Right cardiac atrium (tissue), 5 donors: Measurements from ENCODE around the gene GOLT1A. TPM values are rescaled to one million over a fixed set of nuclear protein-coding genes. Genes with fewer than 3 reads are reported as not detected.
A peak's percentile ranks its signal among the peaks of the same experiment; 100 is the strongest.

Experiments
- ATAC-seq, 2 donors: fragments of 200-7000 bp; cut with Tn5 transposase; one replicate each; pipeline versions ENCODE4 v1.8.0 to v1.9.1; 2020; ENCODE audit warnings: moderate library complexity in 2 of 2, mild to moderate bottlenecking in 1 of 2
- DNase-seq, 3 donors: peaks; one replicate each; pipeline ENCODE4 v3.0.0-alpha.2; 2020
- H3K27ac ChIP-seq: one replicate; pipeline ENCODE4 v1.5.1; 2013; ENCODE audit warnings: mild to moderate bottlenecking, low read length, control low read depth, moderate library complexity
- H3K27me3 ChIP-seq: one replicate; pipeline ENCODE4 v1.6.1; 2013; ENCODE audit not compliant: control insufficient read depth, insufficient read depth
- H3K4me1 ChIP-seq: one replicate; pipeline ENCODE4 v1.6.1; 2013; ENCODE audit warnings: low read length; ENCODE audit not compliant: control insufficient read depth, insufficient read depth
- H3K4me3 ChIP-seq: one replicate; pipeline ENCODE4 v1.5.1; 2013; ENCODE audit warnings: low read length, control low read depth
- H3K9me3 ChIP-seq: one replicate; pipeline ENCODE4 v1.6.1; 2013; ENCODE audit warnings: low read length; ENCODE audit not compliant: control insufficient read depth
- WGBS: extraction: QIAGEN DNeasy Blood & Tissue Kit; methylation state at CpG from one replicate; pipeline ENCODE4 v1.1.7; 2013; 5-methylcytosine and 5-hydroxymethylcytosine counted together
- intact Hi-C, 4 donors: fragments of 100-400 bp; cut with DNase I; formaldehyde crosslinking; loops; one replicate each; pipeline versions ENCODE4 v1.11.0 to v1.14.0; 2022 to 2023
- polyA plus RNA-seq: library from polyadenylated mRNA; stranded (reverse); fragments of 200-250 nt; gene quantifications from one replicate; pipeline ENCODE4 v1.2.3, GENCODE V29; 2013
- total RNA-seq, 4 donors: library from RNA; stranded (reverse); fragmentation: NEBNext Ultra II Directional; extraction: Animal tissue kit (Norgen Biotek cat#: 25700); gene quantifications; one replicate each; pipeline ENCODE4 v1.2.1, GENCODE V29; 2021
- donor health status: healthy with polysubstance abuse.
- donor health status: DM: no; HTN: yes; CAD: no.
- donor health status: DM: no; HTN: no; CAD: no.
- donor health status: DM: no; HTN: yes; CAD: no; lungs with severe emphysema.
- donor health status: DM: yes; HTN: yes; CAD: no.

The GOLT1A gene
- total and polyA plus RNA-seq, 5 donors: not detected

DNA sequence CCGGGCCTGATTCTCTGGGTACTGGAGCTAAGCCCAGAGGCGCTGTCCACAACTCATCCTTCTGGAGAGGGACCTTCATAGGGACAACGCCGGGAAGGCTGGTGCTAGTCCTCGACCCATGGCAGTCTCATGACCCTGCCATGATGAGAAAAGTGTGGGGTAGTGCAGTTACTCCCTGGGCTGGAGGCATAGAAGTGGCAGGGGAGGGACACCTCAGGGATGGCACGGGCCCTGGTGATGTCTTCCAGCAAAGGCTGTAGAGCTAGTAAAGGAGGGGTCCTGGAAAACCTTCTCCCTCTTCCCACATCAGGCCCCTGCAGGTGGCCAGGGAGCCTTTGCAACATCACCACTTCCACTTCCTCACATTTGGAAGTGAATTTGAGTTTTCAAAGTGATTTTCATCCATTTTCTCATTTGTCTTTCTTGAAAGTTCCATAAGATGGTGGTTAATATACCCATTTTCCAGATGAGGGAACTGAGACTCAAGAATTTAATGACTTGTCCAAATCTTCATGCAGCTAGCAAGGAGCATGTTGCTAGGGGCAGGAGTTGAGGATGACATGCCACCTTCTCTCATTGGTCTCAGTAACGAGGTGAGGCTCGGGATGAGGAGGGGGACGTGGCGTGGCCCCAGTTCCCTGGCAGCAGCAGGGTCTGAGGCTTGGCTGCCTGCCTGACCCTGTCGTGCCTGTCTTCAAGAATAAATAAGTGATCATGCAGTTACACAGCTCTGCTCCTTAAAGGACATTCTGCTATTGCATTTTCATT is 3.3 kb upstream of the GOLT1A start:
- Histone ChIP-seq H3K27ac (no peak overlapping the region), H3K27me3 (no peaks in the 10 kb centered on the region), H3K9me3 (no peaks in the 10 kb centered on the region), H3K4me3 (no peak overlapping the region), H3K4me1 (no peaks in the 10 kb centered on the region)
- ATAC-seq (no peak), DNase-seq (no peak)
- 83% methylated on average over 11 of the region's 11 CpGs for WGBS
- intact Hi-C loops: loop anchor here in 1 of 4 donors (5.0 kb wide), 1 partner anchor 145 kb away; no protein-coding TSS in a partner anchor

GRCh38 chr1:204216236-204216635 is 2.4 kb upstream of the GOLT1A start:
- intact Hi-C loops: loop anchor here in 1 of 4 donors (5.0 kb wide), 1 partner anchor 146 kb away; no protein-coding TSS in a partner anchor
- Histone ChIP-seq H3K9me3 (no peaks in the 10 kb centered on the region), H3K4me3 (no peak overlapping the region), H3K27ac (no peak overlapping the region), H3K4me1 (no peaks in the 10 kb centered on the region), H3K27me3 (no peaks in the 10 kb centered on the region)
- DNase-seq (no peak), ATAC-seq (no peak)
- 85% methylated on average over 4 of the region's 4 CpGs for WGBS

DNA sequence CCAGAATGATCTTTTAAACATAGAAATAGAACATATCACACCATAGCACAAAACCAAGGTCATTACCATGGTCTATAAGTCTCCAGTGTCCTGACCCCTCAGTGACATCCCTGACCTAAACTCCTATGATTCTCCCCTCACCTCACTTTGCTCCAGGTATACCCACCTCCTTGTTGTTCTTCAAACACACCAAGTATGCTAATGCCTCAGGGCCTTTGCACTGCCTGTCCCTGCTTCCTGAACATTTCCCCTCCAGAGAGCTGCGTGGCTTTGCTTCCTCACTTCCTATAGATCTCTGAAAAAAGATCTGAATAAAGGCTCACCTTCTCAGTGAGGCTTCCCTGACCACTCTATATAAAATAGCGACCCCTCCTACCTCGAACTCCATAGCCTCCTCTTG is 1.1 kb downstream of the GOLT1A start:
- Histone ChIP-seq H3K9me3 (no peaks in the 10 kb centered on the region), H3K4me3 (no peak overlapping the region), H3K27me3 (no peaks in the 10 kb centered on the region), H3K27ac (no peak overlapping the region), H3K4me1 (no peaks in the 10 kb centered on the region)
- DNase-seq (no peak), ATAC-seq (no peak)
- WGBS: 91% methylated on average over 3 of the region's 3 CpGs
- intact Hi-C loops: no loop called here

GRCh38 chr1:204211046-204211445 is 2.7 kb downstream of the GOLT1A start:
- H3K9me3 ChIP-seq: no peaks in the 10 kb centered on the region
- H3K4me3 ChIP-seq: no peak overlapping the region
- ATAC-seq (no peak), DNase-seq (no peak)
- no peaks in the 10 kb centered on the region for H3K4me1 ChIP-seq
- H3K27me3 ChIP-seq: no peaks in the 10 kb centered on the region
- intact Hi-C loops: loop anchor here in 1 of 4 donors (2.0 kb wide), 1 partner anchor 156 kb away; no protein-coding TSS in a partner anchor
- H3K27ac ChIP-seq: no peak overlapping the region
- WGBS: 82% methylated on average over 7 of the region's 7 CpGs

GRCh38 chr1:204207136-204207616 is 6.6 kb downstream of the GOLT1A start:
- H3K4me3 ChIP-seq: no peak overlapping the region
- intact Hi-C loops: loop anchor here in 3 of 4 donors (5.0 kb wide), 1 partner anchor 45 kb away; no protein-coding TSS in a partner anchor
- H3K27me3 ChIP-seq: no peaks in the 10 kb centered on the region
- peak; percentile 87 to 89 for ATAC-seq
- H3K9me3 ChIP-seq: no peaks in the 10 kb centered on the region
- peak; percentile 63 to 88 (median 87) for DNase-seq
- H3K4me1 ChIP-seq: no peaks in the 10 kb centered on the region
- no peak overlapping the region for H3K27ac ChIP-seq
- 19% methylated on average over 13 of the region's 13 CpGs for WGBS

DNA sequence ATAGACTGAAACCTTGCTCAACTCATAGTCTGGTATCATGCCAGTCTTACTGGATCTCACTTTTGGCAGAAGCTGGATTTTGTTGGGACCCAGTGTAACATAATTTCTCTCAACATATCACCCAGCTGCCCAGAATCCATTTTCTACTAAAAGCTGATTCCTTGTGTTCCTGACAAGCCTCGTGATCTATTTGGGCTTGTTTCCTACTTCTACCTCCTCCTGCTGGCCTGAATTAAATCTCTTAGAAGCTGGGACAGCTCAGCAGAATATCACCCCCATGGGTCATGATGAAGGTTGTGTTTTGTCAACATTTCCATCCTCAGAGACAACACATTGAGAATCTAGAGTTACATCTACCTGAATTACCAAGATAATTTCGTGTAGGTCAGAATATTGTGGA is 7.7 kb downstream of the GOLT1A start:
- 49% methylated on average over 2 of the region's 2 CpGs for WGBS
- ATAC-seq: no peak
- Histone ChIP-seq H3K4me3 (no peak overlapping the region), H3K4me1 (no peaks in the 10 kb centered on the region), H3K27ac (no peak overlapping the region), H3K27me3 (no peaks in the 10 kb centered on the region), H3K9me3 (no peaks in the 10 kb centered on the region)
- intact Hi-C loops: loop anchor here in 3 of 4 donors (5.0 kb wide), 1 partner anchor 44 kb away; no protein-coding TSS in a partner anchor
- no peak for DNase-seq

GRCh38 chr1:204205486-204205885 is 8.3 kb downstream of the GOLT1A start:
- H3K4me3 ChIP-seq: no peak overlapping the region
- H3K4me1 ChIP-seq: no peaks in the 10 kb centered on the region
- no peaks in the 10 kb centered on the region for H3K9me3 ChIP-seq
- intact Hi-C loops: loop anchor here in 3 of 4 donors (5.0 kb wide), 1 partner anchor 43 kb away; no protein-coding TSS in a partner anchor
- DNase-seq (no peak), ATAC-seq (no peak)
- H3K27ac ChIP-seq: no peak overlapping the region
- no peaks in the 10 kb centered on the region for H3K27me3 ChIP-seq

DNA sequence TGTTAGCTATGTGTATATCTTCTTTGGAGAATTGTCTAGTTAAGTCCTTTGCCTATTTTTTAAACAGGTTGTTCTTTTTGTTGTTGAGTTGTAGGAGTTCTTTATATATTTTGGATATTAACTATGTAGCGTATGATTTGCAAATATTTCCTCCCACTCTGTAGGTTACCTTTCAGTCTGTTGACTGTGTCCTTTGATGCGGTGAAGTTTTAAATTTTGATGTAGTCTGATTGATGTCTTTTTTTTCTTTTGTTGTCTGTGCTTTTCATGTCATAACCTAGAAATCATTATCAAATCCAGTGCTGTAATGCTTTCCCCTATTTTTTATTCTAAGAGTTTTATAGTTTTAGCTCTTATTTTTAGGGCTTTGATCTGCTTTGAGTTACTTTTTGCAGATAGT is 8.8 kb downstream of the GOLT1A start:
- H3K9me3 ChIP-seq: no peaks in the 10 kb centered on the region
- DNase-seq (no peak), ATAC-seq (no peak)
- H3K4me3 ChIP-seq: no peak overlapping the region
- H3K4me1 ChIP-seq: no peaks in the 10 kb centered on the region
- intact Hi-C loops: loop anchor here in 3 of 4 donors (5.0 kb wide), 1 partner anchor 43 kb away; no protein-coding TSS in a partner anchor
- 95% methylated on average over 2 of the region's 2 CpGs for WGBS
- H3K27ac ChIP-seq: no peak overlapping the region
- no peaks in the 10 kb centered on the region for H3K27me3 ChIP-seq

DNA sequence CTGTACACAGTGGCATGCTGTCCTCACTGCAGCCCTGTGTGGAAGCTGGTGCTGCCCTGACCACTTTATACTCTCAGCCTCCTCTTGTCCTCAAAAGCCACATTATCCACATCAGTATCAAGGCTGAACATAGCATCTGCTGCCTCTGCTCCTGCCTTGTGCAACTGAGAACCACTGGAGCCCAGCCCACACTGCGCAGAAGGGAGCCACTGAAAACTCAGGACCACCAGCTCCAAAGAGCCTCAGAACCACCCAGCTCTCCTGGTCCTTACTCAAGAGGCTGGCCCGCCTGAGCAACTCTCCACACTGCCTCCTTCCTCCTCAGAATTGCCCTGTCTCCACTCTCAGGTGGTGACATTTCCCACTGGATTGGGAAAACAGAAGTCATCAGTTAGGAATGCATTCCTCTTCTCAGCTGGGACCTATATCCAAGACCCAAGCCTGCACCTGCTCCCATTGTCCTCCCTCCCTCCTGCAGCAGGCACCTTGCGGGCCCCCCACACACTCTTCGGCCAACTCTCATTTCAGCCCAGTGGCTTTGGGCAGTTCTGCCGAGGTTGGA is 10.5 kb downstream of the GOLT1A start:
- Histone ChIP-seq H3K4me3 (no peak overlapping the region), H3K9me3 (no peaks in the 10 kb centered on the region), H3K27ac (no peak overlapping the region), H3K27me3 (no peaks in the 10 kb centered on the region), H3K4me1 (no peaks in the 10 kb centered on the region)
- ATAC-seq: no peak
- intact Hi-C loops: no loop called here
- no peak for DNase-seq
- 89% methylated on average over 5 of the region's 5 CpGs for WGBS

GRCh38 chr1:204202481-204202880 is 11.3 kb downstream of the GOLT1A start:
- no peaks in the 10 kb centered on the region for H3K27me3 ChIP-seq
- intact Hi-C loops: no loop called here
- no peak for DNase-seq
- ATAC-seq: no peak
- H3K4me1 ChIP-seq: no peaks in the 10 kb centered on the region
- H3K9me3 ChIP-seq: no peaks in the 10 kb centered on the region
- H3K27ac ChIP-seq: no peak overlapping the region
- H3K4me3 ChIP-seq: no peak overlapping the region
- WGBS: 90% methylated on average over 4 of the region's 4 CpGs

DNA sequence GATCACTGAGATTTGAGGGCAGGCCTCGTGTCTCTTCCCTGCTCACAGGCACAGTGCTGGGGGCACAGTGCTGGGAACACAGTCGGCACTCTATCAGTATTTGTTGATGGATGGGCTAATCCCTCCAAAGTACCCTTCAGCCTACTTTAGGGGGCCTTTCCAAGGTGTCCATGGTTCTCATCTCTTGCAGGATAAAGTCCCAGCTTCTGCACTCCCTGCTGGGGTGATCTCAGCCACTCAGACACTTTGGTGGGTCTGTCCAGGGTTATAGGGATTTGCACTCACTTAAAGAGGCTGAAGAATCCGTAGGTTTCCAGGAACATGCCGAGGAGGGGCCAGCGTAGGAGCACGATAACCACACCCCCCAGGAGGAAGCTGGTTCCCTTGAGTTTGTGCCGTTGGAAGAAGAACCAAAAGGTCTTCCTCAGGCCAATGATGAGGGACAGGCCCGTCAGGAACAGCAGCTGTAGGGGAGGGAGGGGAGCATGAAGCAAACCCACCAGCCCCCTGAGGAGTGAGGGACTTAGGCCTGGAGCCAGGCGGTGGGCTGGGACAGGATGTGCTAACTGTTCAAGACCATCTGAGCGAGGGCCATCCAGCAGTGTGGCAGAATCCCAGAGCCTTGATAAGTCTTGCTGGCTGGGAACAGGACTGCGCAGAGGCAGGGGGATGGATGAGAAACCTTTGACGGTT is 12.3 kb downstream of the GOLT1A start:
- intact Hi-C loops: no loop called here
- Histone ChIP-seq H3K9me3 (no peaks in the 10 kb centered on the region), H3K27me3 (no peaks in the 10 kb centered on the region), H3K27ac (no peak overlapping the region), H3K4me3 (no peak overlapping the region), H3K4me1 (no peaks in the 10 kb centered on the region)
- 77% methylated on average over 12 of the region's 12 CpGs for WGBS
- ATAC-seq (no peak), DNase-seq (no peak)
